HepG2 (cell line): ENCODE results near the gene PLEKHN1. TPM values are rescaled to one million over a fixed set of nuclear protein-coding genes. Genes with fewer than 3 reads are reported as not detected.
A peak's percentile ranks its signal among the peaks of the same experiment; 100 is the strongest.

Experiments used
- ARID4A ChIP-seq: sonication (generic); formaldehyde crosslinking; IDR thresholded peaks from 2 replicates; pipeline ENCODE4 v1.5.0; 2020; ENCODE audit warnings: mild to moderate bottlenecking, missing genetic modification reagents, borderline replicate concordance
- DDIT3 ChIP-seq: sonication (generic); formaldehyde crosslinking; IDR thresholded peaks from 2 replicates; pipeline ENCODE4 v1.4.0; 2020; ENCODE audit warnings: mild to moderate bottlenecking, missing genetic modification reagents
- ESRRA ChIP-seq: sonication (generic); formaldehyde crosslinking; IDR thresholded peaks from 2 replicates; pipeline ENCODE4 v1.5.1; 2020; ENCODE audit warnings: mild to moderate bottlenecking, low read depth, missing genetic modification reagents
- GPN1 ChIP-seq: sonication (generic); formaldehyde crosslinking; IDR thresholded peaks from 2 replicates; pipeline ENCODE4 v1.5.1; 2020; ENCODE audit warnings: missing genetic modification reagents, borderline replicate concordance
- HIVEP1 ChIP-seq: sonication (generic); formaldehyde crosslinking; IDR thresholded peaks from 2 replicates; pipeline ENCODE4 v1.4.0; 2020; ENCODE audit warnings: mild to moderate bottlenecking, missing genetic modification reagents
- HOMEZ ChIP-seq: IDR thresholded peaks from 2 replicates; pipeline ENCODE4 v1.6.1; 2016; ENCODE audit warnings: low read depth
- KDM4B ChIP-seq: sonication (generic); formaldehyde crosslinking; IDR thresholded peaks from 2 replicates; pipeline ENCODE4 v1.4.0; 2020; ENCODE audit warnings: missing genetic modification reagents
- KLF13 ChIP-seq: sonication (generic); formaldehyde crosslinking; IDR thresholded peaks from 2 replicates; pipeline ENCODE4 v1.4.0; 2020; ENCODE audit warnings: mild to moderate bottlenecking, missing genetic modification reagents
- NFRKB ChIP-seq: fragments of 450-650 bp; IDR thresholded peaks from 2 replicates; pipeline ENCODE4 v1.6.1; 2017
- POLR2A ChIP-seq, 2 experiments: IDR thresholded peaks; 2 replicates each; pipeline ENCODE4 v1.6.1; 2011; ENCODE audit warnings: low read depth in 2 of 2, low read length in 2 of 2, mild to moderate bottlenecking in 1 of 2, moderate library complexity in 1 of 2; ENCODE audit not compliant: insufficient read depth in 1 of 2
- RFXANK ChIP-seq: IDR thresholded peaks from 2 replicates; pipeline ENCODE4 v1.6.1; 2016
- SMAD1 ChIP-seq: sonication (generic); formaldehyde crosslinking; IDR thresholded peaks from 2 replicates; pipeline ENCODE4 v1.4.0; 2020; ENCODE audit warnings: missing genetic modification reagents, low read depth, mild to moderate bottlenecking, borderline replicate concordance
- SRSF9 ChIP-seq: fragments of 200-400 bp; formaldehyde crosslinking; IDR thresholded peaks from 2 replicates; pipeline ENCODE4 v1.6.1; 2018; ENCODE audit warnings: borderline replicate concordance, mild to moderate bottlenecking, low read depth, low read length; ENCODE audit not compliant: insufficient read depth, poor library complexity, severe bottlenecking
- STAG1 ChIP-seq: sonication (generic); formaldehyde crosslinking; IDR thresholded peaks from 2 replicates; pipeline ENCODE4 v1.4.0; 2020; ENCODE audit warnings: missing genetic modification reagents
- TRAFD1 ChIP-seq: sonication (generic); formaldehyde crosslinking; IDR thresholded peaks from 2 replicates; pipeline ENCODE4 v1.5.1; 2020; ENCODE audit warnings: missing genetic modification reagents, mild to moderate bottlenecking, borderline replicate concordance
- YEATS2 ChIP-seq: sonication (generic); formaldehyde crosslinking; IDR thresholded peaks from 2 replicates; pipeline ENCODE4 v1.4.0; 2020; ENCODE audit warnings: missing genetic modification reagents, borderline replicate concordance
- ZBTB42 ChIP-seq: sonication (generic); formaldehyde crosslinking; IDR thresholded peaks from 2 replicates; pipeline ENCODE4 v1.5.0; 2020; ENCODE audit warnings: mild to moderate bottlenecking, missing genetic modification reagents
- ZNF18 ChIP-seq: sonication (generic); formaldehyde crosslinking; IDR thresholded peaks from 2 replicates; pipeline ENCODE4 v1.8.0; 2022; ENCODE audit warnings: mild to moderate bottlenecking, missing genetic modification reagents; ENCODE audit not compliant: insufficient replicate concordance
- ZNF263 ChIP-seq: sonication (generic); formaldehyde crosslinking; IDR thresholded peaks from 2 replicates; pipeline ENCODE4 v1.4.0; 2020; ENCODE audit warnings: missing genetic modification reagents
- ZNF354B ChIP-seq: sonication (generic); formaldehyde crosslinking; IDR thresholded peaks from 2 replicates; pipeline ENCODE4 v1.8.0; 2022; ENCODE audit warnings: mild to moderate bottlenecking, missing genetic modification reagents
- ZNF629 ChIP-seq: sonication (generic); formaldehyde crosslinking; conservative IDR thresholded peaks from 2 replicates; pipeline ENCODE4 v1.5.0; 2020; ENCODE audit warnings: missing genetic modification reagents
- polyA plus RNA-seq, 8 experiments: library from polyadenylated mRNA; depleted of rRNA in 3 of 8; stranded (reverse) in 7 of 8; unstranded in 1 of 8; fragments of >200 nt; fragmentation: Illumina TruSeq in 4 of 8; extraction: Trizol in 4 of 8; gene quantifications; 2 replicates each; pipeline versions ENCODE4 v1.2.1 to v1.2.3, GENCODE V29; 2011 to 2016; ENCODE audit warnings: low read depth in 4 of 8, missing spikeins in 1 of 8, mixed read lengths in 1 of 8; ENCODE audit not compliant: insufficient read depth in 1 of 8
- total RNA-seq, 5 experiments: library from RNA; depleted of rRNA; stranded (reverse); fragments of >200 nt; fragmentation: Illumina TruSeq; extraction: Trizol; gene quantifications; 2 replicates each; pipeline ENCODE4 v1.2.3, GENCODE V29; 2016; ENCODE audit warnings: low read depth in 1 of 5

The PLEKHN1 gene
- total and polyA plus RNA-seq, 2 of the 13 experiments (the other 11 are each of a cell fraction or from before 2014, with no cell fraction given), result 0.42 to 0.58 TPM

GRCh38 chr1:938088-938683 is 28.1 kb upstream of the PLEKHN1 start (continued):
- TF ChIP-seq NFRKB, result no peak
- TF ChIP-seq HIVEP1 (CRISPR knock-in tag), result no peak
- TF ChIP-seq ESRRA (CRISPR knock-in tag), result no peak
- peak; percentile 67 for TF ChIP-seq ZNF263 (CRISPR knock-in tag)
- TF ChIP-seq YEATS2 (CRISPR knock-in tag), result no peak
- TF ChIP-seq ZNF354B (CRISPR knock-in tag), result no peak
- TF ChIP-seq ARID4A, result peak; percentile 24; the same call in 1 of the 2 replicates
- no peak for TF ChIP-seq KDM4B (CRISPR knock-in tag)
- no peak for TF ChIP-seq ZNF18 (CRISPR knock-in tag)
- TF ChIP-seq DDIT3 (CRISPR knock-in tag), result no peak
- TF ChIP-seq KLF13 (CRISPR knock-in tag), result no peak
- TF ChIP-seq SRSF9, result no peak
- no peak for TF ChIP-seq HOMEZ (CRISPR knock-in tag)
- no peak for TF ChIP-seq RFXANK (CRISPR knock-in tag)
- TF ChIP-seq ZNF629 (CRISPR knock-in tag), result no peak
- TF ChIP-seq TRAFD1 (CRISPR knock-in tag), result no peak
- TF ChIP-seq STAG1, result peak; percentile 63
- no peak for TF ChIP-seq POLR2A (IDR thresholded peaks at IDR 0.05; ENCODE audit: insufficient read depth in 1 of 2, low read depth in 2 of 2, low read length in 2 of 2)
- no peak for TF ChIP-seq ZBTB42 (CRISPR knock-in tag)
- TF ChIP-seq SMAD1 (CRISPR knock-in tag), result no peak
- no peak for TF ChIP-seq GPN1 (CRISPR knock-in tag)
